ENCODE measurements around the gene CYP2J2.
A peak's percentile ranks its signal among the peaks of the same experiment; 100 is the strongest.
"Not testable (repeated sequence)": the region's sequence is repeated elsewhere in the genome, so short reads cannot be mapped to it uniquely, and the experiment has no call there.

Gene CYP2J2

DNA sequence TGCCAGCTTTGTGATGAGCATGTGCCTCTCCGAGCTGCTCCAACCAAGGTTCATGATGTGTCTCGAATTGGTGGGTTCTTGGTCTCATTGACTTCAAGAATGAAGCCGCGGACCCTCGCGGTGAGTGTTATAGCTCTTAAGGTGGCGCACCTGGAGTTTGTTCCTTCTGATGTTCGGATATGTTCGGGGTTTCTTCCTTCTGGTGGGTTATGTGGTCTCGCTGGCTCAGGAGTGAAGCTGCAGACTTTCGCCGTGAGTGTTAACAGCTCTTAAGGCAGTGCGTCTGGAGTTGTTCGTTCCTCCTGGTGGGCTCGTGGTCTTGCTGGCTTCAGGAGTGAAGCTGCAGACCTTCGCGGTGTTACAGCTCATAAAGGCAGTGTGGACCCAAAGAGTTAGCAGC is 42.2 kb upstream of the CYP2J2 start:
- H3K18ac ChIP-seq (ENCODE audit: low read length); H3K79me2 ChIP-seq (ENCODE audit: control insufficient read depth, insufficient read depth, low read length); H3K9ac ChIP-seq (ENCODE audit: low read length); H4K5ac ChIP-seq (ENCODE audit: low read length); H3K4me1 ChIP-seq (ENCODE audit: control insufficient read depth, low read depth, low read length); H2BK5ac ChIP-seq (ENCODE audit: low read length); H3K27ac ChIP-seq (ENCODE audit: low read depth, low read length); H3K36me3 ChIP-seq (ENCODE audit: control insufficient read depth, insufficient read depth, low read length); H3K23ac ChIP-seq (ENCODE audit: low read length); H3K27me3 ChIP-seq (ENCODE audit: insufficient read depth, low read length, poor library complexity); H3K4me3 ChIP-seq (ENCODE audit: low read length); H2BK15ac ChIP-seq (replicated peaks; ENCODE audit: low read depth); H3K79me1 ChIP-seq (ENCODE audit: low read length); H2BK120ac ChIP-seq (ENCODE audit: low read depth, low read length); H3K4me2 ChIP-seq (ENCODE audit: low read length); H2AK5ac ChIP-seq (ENCODE audit: low read length); H3K56ac ChIP-seq (ENCODE audit: low read length); DNase-seq; H4K8ac ChIP-seq (ENCODE audit: low read depth, low read length); H3K4ac ChIP-seq (ENCODE audit: low read depth, low read length): not testable (repeated sequence)
- no CpG with 5 or more reads among the region's 17 CpGs for WGBS (ENCODE audit: extremely low coverage, insufficient coverage, low lambda C conversion rate)

DNA sequence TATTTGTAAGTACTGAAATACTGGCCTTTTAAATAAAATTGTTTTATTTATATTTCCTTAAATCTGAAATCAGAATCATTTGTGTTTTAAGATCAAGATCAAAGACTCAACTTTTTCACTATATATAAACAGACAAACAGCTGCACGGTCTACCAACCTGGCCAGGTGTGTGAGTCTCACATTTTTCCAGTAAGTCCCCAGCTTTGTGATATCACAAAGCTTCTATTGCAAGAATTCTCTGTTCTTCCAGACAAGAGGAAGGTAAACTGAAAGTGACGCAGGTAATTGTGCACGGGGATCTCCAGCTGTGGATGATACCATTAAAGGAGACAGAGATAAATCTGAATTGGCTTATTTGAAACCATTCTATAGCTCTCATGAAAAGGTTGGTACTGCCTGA is 41.2 kb upstream of the CYP2J2 start:
- Histone ChIP-seq H2BK5ac (ENCODE audit: low read length) (no peak overlapping the region), H3K27ac (ENCODE audit: low read depth, low read length) (no peak overlapping the region), H3K36me3 (ENCODE audit: control insufficient read depth, insufficient read depth, low read length) (no peaks in the 10 kb centered on the region), H3K23ac (ENCODE audit: low read length) (no peak overlapping the region), H3K27me3 (ENCODE audit: insufficient read depth, low read length, poor library complexity) (no peaks in the 10 kb centered on the region), H3K4me2 (ENCODE audit: low read length) (no peak overlapping the region), H3K56ac (ENCODE audit: low read length) (no peak overlapping the region), H2BK120ac (ENCODE audit: low read depth, low read length) (no peak overlapping the region), H3K18ac (ENCODE audit: low read length) (no peak overlapping the region), H3K9ac (ENCODE audit: low read length) (no peak overlapping the region), H4K5ac (ENCODE audit: low read length) (no peak overlapping the region), H2AK5ac (ENCODE audit: low read length) (no peak overlapping the region), H3K4me3 (ENCODE audit: low read length) (no peak overlapping the region), H3K4me1 (ENCODE audit: control insufficient read depth, low read depth, low read length) (no peaks in the 10 kb centered on the region), H4K8ac (ENCODE audit: low read depth, low read length) (no peak overlapping the region), H3K4ac (ENCODE audit: low read depth, low read length) (no peak overlapping the region), H2BK15ac (replicated peaks; ENCODE audit: low read depth) (no peak overlapping the region), H3K79me2 (ENCODE audit: control insufficient read depth, insufficient read depth, low read length) (no peaks in the 10 kb centered on the region), H3K79me1 (ENCODE audit: low read length) (no peaks in the 10 kb centered on the region)
- DNase-seq = no peak
- WGBS (ENCODE audit: extremely low coverage, insufficient coverage, low lambda C conversion rate) = no CpG with 5 or more reads among the region's 3 CpGs

GRCh38 chr1:59967141-59967697 is 40.6 kb upstream of the CYP2J2 start:
- H3K36me3 ChIP-seq (ENCODE audit: control insufficient read depth, insufficient read depth, low read length) = no peaks in the 10 kb centered on the region
- H4K8ac ChIP-seq (ENCODE audit: low read depth, low read length) = no peak overlapping the region
- H3K79me2 ChIP-seq (ENCODE audit: control insufficient read depth, insufficient read depth, low read length) = no peaks in the 10 kb centered on the region
- H2AK5ac ChIP-seq (ENCODE audit: low read length) = no peak overlapping the region
- no peak overlapping the region for H3K4me2 ChIP-seq (ENCODE audit: low read length)
- no peaks in the 10 kb centered on the region for H3K4me1 ChIP-seq (ENCODE audit: control insufficient read depth, low read depth, low read length)
- no CpG with 5 or more reads among the region's 6 CpGs for WGBS (ENCODE audit: extremely low coverage, insufficient coverage, low lambda C conversion rate)
- H3K23ac ChIP-seq (ENCODE audit: low read length) = no peak overlapping the region
- H3K56ac ChIP-seq (ENCODE audit: low read length) = no peak overlapping the region
- H4K5ac ChIP-seq (ENCODE audit: low read length) = no peak overlapping the region
- H3K18ac ChIP-seq (ENCODE audit: low read length) = no peak overlapping the region
- H3K4ac ChIP-seq (ENCODE audit: low read depth, low read length) = no peak overlapping the region
- peak; percentile 34 for DNase-seq
- no peak overlapping the region for H3K9ac ChIP-seq (ENCODE audit: low read length)
- H3K79me1 ChIP-seq (ENCODE audit: low read length) = no peaks in the 10 kb centered on the region
- H3K4me3 ChIP-seq (ENCODE audit: low read length) = no peak overlapping the region
- H3K27ac ChIP-seq (ENCODE audit: low read depth, low read length) = peak overlapping the region; percentile 19
- no peak overlapping the region for H2BK5ac ChIP-seq (ENCODE audit: low read length)
- no peak overlapping the region for H2BK15ac ChIP-seq (replicated peaks; ENCODE audit: low read depth)
- H2BK120ac ChIP-seq (ENCODE audit: low read depth, low read length) = no peak overlapping the region
- no peaks in the 10 kb centered on the region for H3K27me3 ChIP-seq (ENCODE audit: insufficient read depth, low read length, poor library complexity)

DNA sequence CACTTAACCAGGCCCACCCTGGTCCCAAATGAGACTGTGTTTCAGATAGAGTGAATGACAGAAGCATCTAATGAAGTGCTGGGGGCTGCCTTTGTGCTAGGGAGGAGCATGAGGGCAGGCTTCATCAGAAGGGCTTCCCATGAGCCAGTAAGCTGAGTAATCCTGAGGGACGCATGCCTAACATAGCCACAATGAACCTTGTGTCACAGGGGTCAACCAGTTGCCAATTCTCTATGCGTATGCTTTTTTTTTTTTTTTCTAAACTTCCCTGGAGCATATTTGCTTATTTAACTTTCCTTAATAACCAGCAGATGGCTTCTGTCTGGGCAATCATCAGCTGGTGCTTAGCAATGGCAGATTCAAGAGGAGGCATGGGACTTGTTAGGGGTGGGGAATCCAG is 25.5 kb upstream of the CYP2J2 start:
- no peak overlapping the region for H3K4me2 ChIP-seq (ENCODE audit: low read length)
- H3K4me3 ChIP-seq (ENCODE audit: low read length) = no peak overlapping the region
- DNase-seq = no peak
- no peak overlapping the region for H3K23ac ChIP-seq (ENCODE audit: low read length)
- no peak overlapping the region for H3K4ac ChIP-seq (ENCODE audit: low read depth, low read length)
- no peaks in the 10 kb centered on the region for H3K79me1 ChIP-seq (ENCODE audit: low read length)
- no peak overlapping the region for H2BK5ac ChIP-seq (ENCODE audit: low read length)
- no peaks in the 10 kb centered on the region for H3K79me2 ChIP-seq (ENCODE audit: control insufficient read depth, insufficient read depth, low read length)
- no peaks in the 10 kb centered on the region for H3K27me3 ChIP-seq (ENCODE audit: insufficient read depth, low read length, poor library complexity)
- H4K8ac ChIP-seq (ENCODE audit: low read depth, low read length) = no peak overlapping the region
- H2BK120ac ChIP-seq (ENCODE audit: low read depth, low read length) = no peak overlapping the region
- H4K5ac ChIP-seq (ENCODE audit: low read length) = no peak overlapping the region
- no peaks in the 10 kb centered on the region for H3K36me3 ChIP-seq (ENCODE audit: control insufficient read depth, insufficient read depth, low read length)
- WGBS (ENCODE audit: extremely low coverage, insufficient coverage, low lambda C conversion rate) = no CpG with 5 or more reads among the region's 2 CpGs
- H3K27ac ChIP-seq (ENCODE audit: low read depth, low read length) = no peak overlapping the region
- H3K4me1 ChIP-seq (ENCODE audit: control insufficient read depth, low read depth, low read length) = no peaks in the 10 kb centered on the region
- H2AK5ac ChIP-seq (ENCODE audit: low read length) = no peak overlapping the region
- no peak overlapping the region for H3K56ac ChIP-seq (ENCODE audit: low read length)
- H3K18ac ChIP-seq (ENCODE audit: low read length) = no peak overlapping the region
- no peak overlapping the region for H3K9ac ChIP-seq (ENCODE audit: low read length)
- no peak overlapping the region for H2BK15ac ChIP-seq (replicated peaks; ENCODE audit: low read depth)

- Histone ChIP-seq H3K4me2 (ENCODE audit: low read length) (no peak overlapping the region), H3K27me3 (ENCODE audit: insufficient read depth, low read length, poor library complexity) (no peaks in the 10 kb centered on the region), H2AK5ac (ENCODE audit: low read length) (no peak overlapping the region), H2BK120ac (ENCODE audit: low read depth, low read length) (no peak overlapping the region), H3K4ac (ENCODE audit: low read depth, low read length) (no peak overlapping the region), H3K79me1 (ENCODE audit: low read length) (no peaks in the 10 kb centered on the region), H3K9ac (ENCODE audit: low read length) (no peak overlapping the region), H2BK15ac (replicated peaks; ENCODE audit: low read depth) (no peak overlapping the region), H3K36me3 (ENCODE audit: control insufficient read depth, insufficient read depth, low read length) (no peaks in the 10 kb centered on the region), H3K18ac (ENCODE audit: low read length) (no peak overlapping the region), H3K56ac (ENCODE audit: low read length) (no peak overlapping the region), H3K4me3 (ENCODE audit: low read length) (no peak overlapping the region), H3K4me1 (ENCODE audit: control insufficient read depth, low read depth, low read length) (no peaks in the 10 kb centered on the region), H4K5ac (ENCODE audit: low read length) (no peak overlapping the region), H4K8ac (ENCODE audit: low read depth, low read length) (no peak overlapping the region), H2BK5ac (ENCODE audit: low read length) (no peak overlapping the region), H3K27ac (ENCODE audit: low read depth, low read length) (no peak overlapping the region), H3K79me2 (ENCODE audit: control insufficient read depth, insufficient read depth, low read length) (no peaks in the 10 kb centered on the region), H3K23ac (ENCODE audit: low read length) (no peak overlapping the region)
- DNase-seq = no peak
These were observed 23.1 kb upstream of the CYP2J2 start for GRCh38 chr1:59949648-59950047.

DNA sequence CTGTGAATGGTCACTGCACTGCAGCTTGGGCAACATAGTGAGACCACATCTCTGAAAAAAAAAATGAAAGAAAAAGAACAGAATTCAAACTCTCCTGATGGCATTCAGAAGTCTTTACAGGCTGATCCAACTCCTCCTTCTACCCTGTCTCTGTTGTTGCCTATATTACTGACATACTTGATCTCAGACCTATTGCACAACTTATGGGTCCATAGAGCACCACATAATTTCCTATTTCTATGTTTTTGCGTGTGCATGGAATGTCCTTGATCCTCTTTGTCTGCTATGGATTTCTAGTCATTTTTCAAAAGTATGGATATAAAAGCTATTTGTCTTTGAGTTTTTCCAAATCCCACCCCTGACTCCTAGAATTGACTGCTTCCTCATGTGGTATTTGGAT is 22.4 kb upstream of the CYP2J2 start:
- no peaks in the 10 kb centered on the region for H3K4me1 ChIP-seq (ENCODE audit: control insufficient read depth, low read depth, low read length)
- WGBS (ENCODE audit: extremely low coverage, insufficient coverage, low lambda C conversion rate) = no CpG with 5 or more reads among the region's 1 CpG
- H3K79me1 ChIP-seq (ENCODE audit: low read length) = no peaks in the 10 kb centered on the region
- no peak overlapping the region for H3K18ac ChIP-seq (ENCODE audit: low read length)
- no peak overlapping the region for H3K4ac ChIP-seq (ENCODE audit: low read depth, low read length)
- no peaks in the 10 kb centered on the region for H3K36me3 ChIP-seq (ENCODE audit: control insufficient read depth, insufficient read depth, low read length)
- H3K27me3 ChIP-seq (ENCODE audit: insufficient read depth, low read length, poor library complexity) = no peaks in the 10 kb centered on the region
- no peak overlapping the region for H3K56ac ChIP-seq (ENCODE audit: low read length)
- no peak overlapping the region for H3K4me2 ChIP-seq (ENCODE audit: low read length)
- no peak overlapping the region for H2AK5ac ChIP-seq (ENCODE audit: low read length)
- H4K5ac ChIP-seq (ENCODE audit: low read length) = no peak overlapping the region
- no peaks in the 10 kb centered on the region for H3K79me2 ChIP-seq (ENCODE audit: control insufficient read depth, insufficient read depth, low read length)
- H3K4me3 ChIP-seq (ENCODE audit: low read length) = no peak overlapping the region
- H3K27ac ChIP-seq (ENCODE audit: low read depth, low read length) = no peak overlapping the region
- no peak overlapping the region for H2BK15ac ChIP-seq (replicated peaks; ENCODE audit: low read depth)
- no peak overlapping the region for H2BK5ac ChIP-seq (ENCODE audit: low read length)
- H4K8ac ChIP-seq (ENCODE audit: low read depth, low read length) = no peak overlapping the region
- H3K9ac ChIP-seq (ENCODE audit: low read length) = no peak overlapping the region
- no peak for DNase-seq
- no peak overlapping the region for H2BK120ac ChIP-seq (ENCODE audit: low read depth, low read length)
- no peak overlapping the region for H3K23ac ChIP-seq (ENCODE audit: low read length)

Data from mesendoderm (in vitro differentiated cells).